Measurements from ENCODE around the gene ENOX1. TPM values are rescaled to one million over a fixed set of nuclear protein-coding genes. Genes with fewer than 3 reads are reported as not detected.

Gene ENOX1
- total and polyA plus RNA-seq, 2 of the 8 experiments (the other 6 are each of a cell fraction or from before 2014, with no cell fraction given): 0.23 to 0.37 TPM

DNA sequence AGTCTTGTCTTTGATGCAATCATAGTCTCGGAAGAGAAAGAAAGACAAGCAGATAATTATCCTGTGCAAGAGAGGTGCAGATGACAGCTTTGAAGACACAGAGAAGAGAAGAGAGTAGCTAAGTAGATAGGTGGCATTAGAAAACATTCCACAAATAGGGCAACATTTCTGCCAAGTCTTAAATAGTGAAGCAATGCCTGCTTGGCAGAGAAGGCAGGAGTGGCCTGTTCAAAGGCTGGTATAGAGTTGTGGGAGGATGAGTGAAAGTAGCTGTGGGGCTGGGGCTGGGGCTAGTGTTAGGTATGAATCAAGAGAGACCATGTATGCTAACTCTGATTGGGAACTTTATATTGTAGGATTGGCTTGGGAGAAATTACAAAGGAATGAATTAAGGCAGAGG lies 457.9 kb downstream of the ENOX1 start (continued):
- TF ChIP-seq, protein P1, sequence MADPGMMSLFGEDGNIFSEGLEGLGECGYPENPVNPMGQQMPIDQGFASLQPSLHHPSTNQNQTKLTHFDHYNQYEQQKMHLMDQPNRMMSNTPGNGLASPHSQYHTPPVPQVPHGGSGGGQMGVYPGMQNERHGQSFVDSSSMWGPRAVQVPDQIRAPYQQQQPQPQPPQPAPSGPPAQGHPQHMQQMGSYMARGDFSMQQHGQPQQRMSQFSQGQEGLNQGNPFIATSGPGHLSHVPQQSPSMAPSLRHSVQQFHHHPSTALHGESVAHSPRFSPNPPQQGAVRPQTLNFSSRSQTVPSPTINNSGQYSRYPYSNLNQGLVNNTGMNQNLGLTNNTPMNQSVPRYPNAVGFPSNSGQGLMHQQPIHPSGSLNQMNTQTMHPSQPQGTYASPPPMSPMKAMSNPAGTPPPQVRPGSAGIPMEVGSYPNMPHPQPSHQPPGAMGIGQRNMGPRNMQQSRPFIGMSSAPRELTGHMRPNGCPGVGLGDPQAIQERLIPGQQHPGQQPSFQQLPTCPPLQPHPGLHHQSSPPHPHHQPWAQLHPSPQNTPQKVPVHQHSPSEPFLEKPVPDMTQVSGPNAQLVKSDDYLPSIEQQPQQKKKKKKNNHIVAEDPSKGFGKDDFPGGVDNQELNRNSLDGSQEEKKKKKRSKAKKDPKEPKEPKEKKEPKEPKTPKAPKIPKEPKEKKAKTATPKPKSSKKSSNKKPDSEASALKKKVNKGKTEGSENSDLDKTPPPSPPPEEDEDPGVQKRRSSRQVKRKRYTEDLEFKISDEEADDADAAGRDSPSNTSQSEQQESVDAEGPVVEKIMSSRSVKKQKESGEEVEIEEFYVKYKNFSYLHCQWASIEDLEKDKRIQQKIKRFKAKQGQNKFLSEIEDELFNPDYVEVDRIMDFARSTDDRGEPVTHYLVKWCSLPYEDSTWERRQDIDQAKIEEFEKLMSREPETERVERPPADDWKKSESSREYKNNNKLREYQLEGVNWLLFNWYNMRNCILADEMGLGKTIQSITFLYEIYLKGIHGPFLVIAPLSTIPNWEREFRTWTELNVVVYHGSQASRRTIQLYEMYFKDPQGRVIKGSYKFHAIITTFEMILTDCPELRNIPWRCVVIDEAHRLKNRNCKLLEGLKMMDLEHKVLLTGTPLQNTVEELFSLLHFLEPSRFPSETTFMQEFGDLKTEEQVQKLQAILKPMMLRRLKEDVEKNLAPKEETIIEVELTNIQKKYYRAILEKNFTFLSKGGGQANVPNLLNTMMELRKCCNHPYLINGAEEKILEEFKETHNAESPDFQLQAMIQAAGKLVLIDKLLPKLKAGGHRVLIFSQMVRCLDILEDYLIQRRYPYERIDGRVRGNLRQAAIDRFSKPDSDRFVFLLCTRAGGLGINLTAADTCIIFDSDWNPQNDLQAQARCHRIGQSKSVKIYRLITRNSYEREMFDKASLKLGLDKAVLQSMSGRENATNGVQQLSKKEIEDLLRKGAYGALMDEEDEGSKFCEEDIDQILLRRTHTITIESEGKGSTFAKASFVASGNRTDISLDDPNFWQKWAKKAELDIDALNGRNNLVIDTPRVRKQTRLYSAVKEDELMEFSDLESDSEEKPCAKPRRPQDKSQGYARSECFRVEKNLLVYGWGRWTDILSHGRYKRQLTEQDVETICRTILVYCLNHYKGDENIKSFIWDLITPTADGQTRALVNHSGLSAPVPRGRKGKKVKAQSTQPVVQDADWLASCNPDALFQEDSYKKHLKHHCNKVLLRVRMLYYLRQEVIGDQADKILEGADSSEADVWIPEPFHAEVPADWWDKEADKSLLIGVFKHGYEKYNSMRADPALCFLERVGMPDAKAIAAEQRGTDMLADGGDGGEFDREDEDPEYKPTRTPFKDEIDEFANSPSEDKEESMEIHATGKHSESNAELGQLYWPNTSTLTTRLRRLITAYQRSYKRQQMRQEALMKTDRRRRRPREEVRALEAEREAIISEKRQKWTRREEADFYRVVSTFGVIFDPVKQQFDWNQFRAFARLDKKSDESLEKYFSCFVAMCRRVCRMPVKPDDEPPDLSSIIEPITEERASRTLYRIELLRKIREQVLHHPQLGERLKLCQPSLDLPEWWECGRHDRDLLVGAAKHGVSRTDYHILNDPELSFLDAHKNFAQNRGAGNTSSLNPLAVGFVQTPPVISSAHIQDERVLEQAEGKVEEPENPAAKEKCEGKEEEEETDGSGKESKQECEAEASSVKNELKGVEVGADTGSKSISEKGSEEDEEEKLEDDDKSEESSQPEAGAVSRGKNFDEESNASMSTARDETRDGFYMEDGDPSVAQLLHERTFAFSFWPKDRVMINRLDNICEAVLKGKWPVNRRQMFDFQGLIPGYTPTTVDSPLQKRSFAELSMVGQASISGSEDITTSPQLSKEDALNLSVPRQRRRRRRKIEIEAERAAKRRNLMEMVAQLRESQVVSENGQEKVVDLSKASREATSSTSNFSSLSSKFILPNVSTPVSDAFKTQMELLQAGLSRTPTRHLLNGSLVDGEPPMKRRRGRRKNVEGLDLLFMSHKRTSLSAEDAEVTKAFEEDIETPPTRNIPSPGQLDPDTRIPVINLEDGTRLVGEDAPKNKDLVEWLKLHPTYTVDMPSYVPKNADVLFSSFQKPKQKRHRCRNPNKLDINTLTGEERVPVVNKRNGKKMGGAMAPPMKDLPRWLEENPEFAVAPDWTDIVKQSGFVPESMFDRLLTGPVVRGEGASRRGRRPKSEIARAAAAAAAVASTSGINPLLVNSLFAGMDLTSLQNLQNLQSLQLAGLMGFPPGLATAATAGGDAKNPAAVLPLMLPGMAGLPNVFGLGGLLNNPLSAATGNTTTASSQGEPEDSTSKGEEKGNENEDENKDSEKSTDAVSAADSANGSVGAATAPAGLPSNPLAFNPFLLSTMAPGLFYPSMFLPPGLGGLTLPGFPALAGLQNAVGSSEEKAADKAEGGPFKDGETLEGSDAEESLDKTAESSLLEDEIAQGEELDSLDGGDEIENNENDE (IDR thresholded peaks at IDR 0.05; ENCODE audit: insufficient replicate concordance, low read length): no peak

Data from H1 (cell line).